Transverse colon (tissue), 4 donors: ENCODE data around the gene PKDCC. TPM values are rescaled to one million over a fixed set of nuclear protein-coding genes. Genes with fewer than 3 reads are reported as not detected.

Experiments used
- DNase-seq: peaks from one replicate; pipeline ENCODE4 v3.0.0-alpha.2; 2019
- H3K27ac ChIP-seq, 4 donors: fragments of 200-600 bp; sonication (generic); 2 replicates each; pipeline ENCODE4 v1.5.1; 2016 to 2018; ENCODE audit warnings: inconsistent platforms in 4 of 4
- H3K27me3 ChIP-seq: fragments of 200-600 bp; sonication (generic); 2 replicates; pipeline ENCODE4 v1.5.1; 2017; ENCODE audit warnings: inconsistent platforms
- H3K36me3 ChIP-seq, 4 donors: fragments of 200-600 bp; sonication (generic); 2 replicates each; pipeline ENCODE4 v1.5.1; 2017 to 2019; ENCODE audit warnings: inconsistent platforms in 4 of 4
- H3K4me1 ChIP-seq, 4 donors: fragments of 200-600 bp; sonication (generic); 2 replicates each; pipeline ENCODE4 v1.5.1; 2017 to 2020; ENCODE audit warnings: inconsistent platforms in 4 of 4
- H3K4me3 ChIP-seq, 4 donors: fragments of 200-600 bp; sonication (generic); 1 replicate in 1 of 4; 2 replicates in 3 of 4; pipeline versions ENCODE4 v1.5.1 to v1.6.1; 2017 to 2019; ENCODE audit warnings: inconsistent platforms in 4 of 4
- H3K9me3 ChIP-seq, 2 donors: fragments of 200-600 bp; sonication (generic); 2 replicates each; pipeline ENCODE4 v1.5.1; 2017 to 2019; ENCODE audit warnings: inconsistent platforms in 2 of 2
- CTCF ChIP-seq, 5 experiments: fragments of 200-600 bp in 3 of 5; fragments of 450-650 bp in 2 of 5; sonication (generic) in 3 of 5; IDR thresholded peaks; 1 replicate in 2 of 5; 2 replicates in 3 of 5; pipeline ENCODE4 v1.5.1; 2016 to 2017; ENCODE audit warnings: antibody characterized with exemption in 5 of 5, inconsistent platforms in 3 of 5, mild to moderate bottlenecking in 2 of 5, moderate library complexity in 1 of 5
- EP300 ChIP-seq: sonication (generic); formaldehyde crosslinking; IDR thresholded peaks from one replicate; pipeline ENCODE4 v1.6.1; 2017; ENCODE audit warnings: antibody characterized with exemption, low read depth
- POLR2A ChIP-seq: fragments of 450-650 bp; IDR thresholded peaks from one replicate; pipeline ENCODE4 v1.6.1; 2016; ENCODE audit warnings: antibody characterized with exemption, mild to moderate bottlenecking, moderate library complexity
- POLR2AphosphoS5 ChIP-seq, 3 donors: sonication (generic); formaldehyde crosslinking; IDR thresholded peaks; one replicate each; pipeline ENCODE4 v1.6.1; 2016; ENCODE audit warnings: antibody characterized with exemption in 3 of 3
- WGBS, 2 donors: methylation state at CpG; one replicate each; pipeline ENCODE4 v1.1.5; 2018; ENCODE audit warnings: low coverage in 1 of 2; 5-methylcytosine and 5-hydroxymethylcytosine counted together
- in situ Hi-C, 4 donors: fragments of 200-750 bp; cut with MboI; loops; one replicate each; pipeline versions ENCODE4 v1.15.0 to v1.15.1; 2017; ENCODE audit warnings: low sequenced_read_pairs in 3 of 4, low pct_ligation_motif_present in 1 of 4, low pct_unique_long_range_greater_than_20kb in 1 of 4
- intact Hi-C: fragments of 100-400 bp; cut with DNase I; formaldehyde crosslinking; loops from one replicate; pipeline ENCODE4 v1.15.1; 2023; ENCODE audit warnings: low total_unique reads
- total RNA-seq, 4 donors: library from RNA; depleted of rRNA; stranded (reverse); fragments of >200 nt; gene quantifications; one replicate each; pipeline ENCODE4 v1.1.0, GENCODE V29; 2016

PKDCC gene
- total RNA-seq, 4 donors from 2014 or later = 60.6 to 108 (median 74.6) TPM

- Histone ChIP-seq H3K36me3 (no peaks in the 10 kb centered on the region), H3K4me1 (peaks cover 5 to 20% (median 12%) of the 10 kb centered on the region in 4 donors), H3K9me3 (no peaks in the 10 kb centered on the region), H3K27ac (no peak overlapping the region), H3K4me3 (no peak overlapping the region), H3K27me3 (no peaks in the 10 kb centered on the region)
- no peak for TF ChIP-seq POLR2A
- no peak for TF ChIP-seq POLR2AphosphoS5 (IDR thresholded peaks at IDR 0.05)
- TF ChIP-seq EP300 = no peak
- TF ChIP-seq CTCF (IDR thresholded peaks at IDR 0.05) = no peak
- intact Hi-C loops = no loop called here
- DNase-seq = no peak
- in situ Hi-C loops = no loop called here
Measured at GRCh38 chr2:42012651-42013050, 35.2 kb upstream of the PKDCC start.

- Histone ChIP-seq H3K4me3 (no peak overlapping the region), H3K27me3 (no peaks in the 10 kb centered on the region), H3K36me3 (no peaks in the 10 kb centered on the region), H3K9me3 (no peaks in the 10 kb centered on the region), H3K27ac (no peak overlapping the region), H3K4me1 (peaks cover 5 to 17% (median 11%) of the 10 kb centered on the region in 4 donors)
- in situ Hi-C loops (no loop called here), intact Hi-C loops (no loop called here)
- 80 to 84% methylated on average over 1 to 2 of the region's 2 CpGs for WGBS, 2 donors
- no peak for DNase-seq
- no peak for TF ChIP-seq POLR2A
- no peak for TF ChIP-seq EP300
- TF ChIP-seq CTCF (IDR thresholded peaks at IDR 0.05) = no peak
- no peak for TF ChIP-seq POLR2AphosphoS5 (IDR thresholded peaks at IDR 0.05)
Measured at GRCh38 chr2:42013409-42013808, 34.4 kb upstream of the PKDCC start.

- in situ Hi-C loops = no loop called here
- Histone ChIP-seq H3K27me3 (no peaks in the 10 kb centered on the region), H3K4me1 (no peaks in the 10 kb centered on the region), H3K9me3 (no peaks in the 10 kb centered on the region), H3K4me3 (no peak overlapping the region), H3K27ac (no peak overlapping the region), H3K36me3 (no peaks in the 10 kb centered on the region)
- TF ChIP-seq EP300 = no peak
- TF ChIP-seq POLR2A = no peak
- TF ChIP-seq CTCF (IDR thresholded peaks at IDR 0.05) = no peak
- TF ChIP-seq POLR2AphosphoS5 (IDR thresholded peaks at IDR 0.05) = no peak
- intact Hi-C loops = no loop called here
- 57 to 73% methylated on average over 3 to 4 of the region's 4 CpGs for WGBS, 2 donors
- DNase-seq = no peak
Measured at GRCh38 chr2:42021464-42021863, 26.4 kb upstream of the PKDCC start.

- H3K4me1 ChIP-seq = no peaks in the 10 kb centered on the region
- intact Hi-C loops = loop anchor here (5.0 kb wide), 1 partner anchor 43 kb away; no protein-coding TSS in a partner anchor
- H3K4me3 ChIP-seq = no peak overlapping the region
- 75 to 81% methylated on average over 2 to 3 of the region's 3 CpGs for WGBS, 2 donors
- DNase-seq = no peak
- no peak for TF ChIP-seq POLR2A
- TF ChIP-seq EP300 = no peak
- H3K27ac ChIP-seq = no peak overlapping the region
- no peaks in the 10 kb centered on the region for H3K36me3 ChIP-seq
- in situ Hi-C loops = no loop called here
- H3K27me3 ChIP-seq = no peaks in the 10 kb centered on the region
- no peaks in the 10 kb centered on the region for H3K9me3 ChIP-seq
Measured at GRCh38 chr2:42025151-42025582, 22.7 kb upstream of the PKDCC start.

GRCh38 chr2:42026272-42026671 is 21.5 kb upstream of the PKDCC start:
- DNase-seq = no peak
- in situ Hi-C loops = no loop called here
- 86 to 94% methylated on average over 1 to 5 of the region's 5 CpGs for WGBS, 2 donors
- TF ChIP-seq CTCF (IDR thresholded peaks at IDR 0.05) (no peak), POLR2A (no peak), POLR2AphosphoS5 (IDR thresholded peaks at IDR 0.05) (no peak), EP300 (no peak)
- Histone ChIP-seq H3K9me3 (no peaks in the 10 kb centered on the region), H3K27me3 (no peaks in the 10 kb centered on the region), H3K4me1 (no peaks in the 10 kb centered on the region), H3K4me3 (no peak overlapping the region), H3K27ac (no peak overlapping the region), H3K36me3 (no peaks in the 10 kb centered on the region)
- intact Hi-C loops = loop anchor here (5.0 kb wide), 1 partner anchor 44 kb away; no protein-coding TSS in a partner anchor
